GM12878 (cell line): ENCODE data around the gene CDCA7. TPM values are rescaled to one million over a fixed set of nuclear protein-coding genes. Genes with fewer than 3 reads are reported as not detected.

Experiments
- CHD1 ChIP-seq: IDR thresholded peaks from 2 replicates; pipeline ENCODE4 v1.6.1; 2012; ENCODE audit warnings: low read depth, low read length, improper control_type of control experiment
- EP300 ChIP-seq, 2 experiments: fragments of 150-350 bp in 1 of 2; IDR thresholded peaks; 2 replicates each; pipeline ENCODE4 v1.6.1; 2011 to 2012; ENCODE audit warnings: low read depth in 2 of 2, low read length in 2 of 2, borderline replicate concordance in 1 of 2, improper control_type of control experiment in 1 of 2, inconsistent platforms in 1 of 2; ENCODE audit not compliant: control insufficient read depth in 1 of 2
- ETV6 ChIP-seq, 2 experiments: fragments of 450-650 bp in 1 of 2; IDR thresholded peaks in 1 of 2; conservative IDR thresholded peaks in 1 of 2; 2 replicates each; pipeline ENCODE4 v1.6.1; 2014; ENCODE audit warnings: antibody characterized with exemption in 1 of 2, borderline replicate concordance in 1 of 2, low read depth in 1 of 2, mild to moderate bottlenecking in 1 of 2, moderate library complexity in 1 of 2
- KAT2A ChIP-seq: conservative IDR thresholded peaks from 2 replicates; pipeline ENCODE4 v1.6.1; 2011; ENCODE audit warnings: low read depth, low read length; ENCODE audit not compliant: control insufficient read depth
- KLF5 ChIP-seq: fragments of 450-650 bp; IDR thresholded peaks from 2 replicates; pipeline ENCODE4 v1.6.1; 2014; ENCODE audit warnings: mild to moderate bottlenecking; ENCODE audit not compliant: partially characterized antibody
- MEF2B ChIP-seq: fragments of 450-650 bp; IDR thresholded peaks from 2 replicates; pipeline ENCODE4 v1.6.1; 2018; ENCODE audit warnings: mild to moderate bottlenecking, moderate library complexity; ENCODE audit not compliant: partially characterized antibody, poor library complexity, severe bottlenecking
- MTA2 ChIP-seq: fragments of 450-650 bp; IDR thresholded peaks from 2 replicates; pipeline ENCODE4 v1.6.1; 2016; ENCODE audit warnings: low read depth, mild to moderate bottlenecking, moderate library complexity
- MXI1 ChIP-seq: fragments of 150-350 bp; IDR thresholded peaks from 2 replicates; pipeline ENCODE4 v1.6.1; 2011; ENCODE audit warnings: low read depth, mild to moderate bottlenecking, inconsistent platforms, low read length, improper control_type of control experiment
- NFIC ChIP-seq: IDR thresholded peaks from 2 replicates; pipeline ENCODE4 v1.6.1; 2012; ENCODE audit warnings: low read depth, mild to moderate bottlenecking, inconsistent platforms, low read length, moderate library complexity
- RBBP5 ChIP-seq: fragments of 200-600 bp; sonication (generic); conservative IDR thresholded peaks from 2 replicates; pipeline ENCODE4 v1.6.1; 2016
- RUNX3 ChIP-seq: IDR thresholded peaks from 2 replicates; pipeline ENCODE4 v1.6.1; 2012; ENCODE audit warnings: low read length, inconsistent platforms
- SIX5 ChIP-seq: IDR thresholded peaks from 2 replicates; pipeline ENCODE4 v1.6.1; 2011; ENCODE audit warnings: mild to moderate bottlenecking, low read depth, low read length, moderate library complexity; ENCODE audit not compliant: severe bottlenecking
- SRF ChIP-seq, 2 experiments: IDR thresholded peaks; 2 replicates each; pipeline ENCODE4 v1.6.1; 2011; ENCODE audit warnings: low read depth in 2 of 2, low read length in 2 of 2, mild to moderate bottlenecking in 1 of 2, moderate library complexity in 1 of 2
- TCF12 ChIP-seq: IDR thresholded peaks from 2 replicates; pipeline ENCODE4 v1.6.1; 2011; ENCODE audit warnings: low read depth, mild to moderate bottlenecking, low read length
- YBX1 ChIP-seq: fragments of 450-650 bp; IDR thresholded peaks from 2 replicates; pipeline ENCODE4 v1.6.1; 2016; ENCODE audit warnings: antibody characterized with exemption
- polyA plus RNA-seq, 11 experiments: library from polyadenylated mRNA; depleted of rRNA in 4 of 11; unstranded in 6 of 11; stranded (reverse) in 5 of 11; fragments of >200 nt; fragmentation: Nextera tagmentation in 4 of 11; fragmentation: Illumina TruSeq in 1 of 11; extraction: Ambion mirVana in 4 of 11; extraction: Trizol in 1 of 11; gene quantifications; 1 replicate in 1 of 11; 2 replicates in 10 of 11; pipeline versions ENCODE4 v1.2.1 to v1.2.3, GENCODE V29; 2011 to 2016; ENCODE audit warnings: inconsistent platforms in 2 of 11, missing spikeins in 2 of 11, low read depth in 1 of 11
- total RNA-seq, 4 experiments: library from RNA; depleted of rRNA in 3 of 4; stranded (reverse); fragments of >200 nt in 3 of 4; fragmentation: Illumina TruSeq in 1 of 4; extraction: Trizol in 1 of 4; gene quantifications; 2 replicates each; pipeline versions ENCODE4 v1.2.1 to v1.2.3, GENCODE V29; 2013 to 2021
- TF ChIP-seq, protein P1 (sequence below): fragments of 450-650 bp; IDR thresholded peaks from 2 replicates; pipeline ENCODE4 v1.6.1; 2017; ENCODE audit warnings: mild to moderate bottlenecking
- TF ChIP-seq, protein P2 (sequence below): fragments of 450-650 bp; IDR thresholded peaks from 2 replicates; pipeline ENCODE4 v1.6.1; 2017; ENCODE audit warnings: antibody characterized with exemption, mild to moderate bottlenecking, moderate library complexity
- TF ChIP-seq, protein P3 (sequence below): fragments of 450-650 bp; IDR thresholded peaks from 2 replicates; pipeline ENCODE4 v1.6.1; 2017; ENCODE audit warnings: low read depth, mild to moderate bottlenecking, moderate library complexity
- TF ChIP-seq, protein P4 (sequence below): fragments of 450-650 bp; IDR thresholded peaks from 2 replicates; pipeline ENCODE4 v1.6.1; 2018; ENCODE audit warnings: borderline replicate concordance, mild to moderate bottlenecking; ENCODE audit not compliant: partially characterized antibody

The CDCA7 gene
- total and polyA plus RNA-seq, 10 of the 15 experiments (the other 5 are each of a cell fraction or from before 2014, with no cell fraction given), result 23.5 to 71.3 (median 40.8) TPM

DNA sequence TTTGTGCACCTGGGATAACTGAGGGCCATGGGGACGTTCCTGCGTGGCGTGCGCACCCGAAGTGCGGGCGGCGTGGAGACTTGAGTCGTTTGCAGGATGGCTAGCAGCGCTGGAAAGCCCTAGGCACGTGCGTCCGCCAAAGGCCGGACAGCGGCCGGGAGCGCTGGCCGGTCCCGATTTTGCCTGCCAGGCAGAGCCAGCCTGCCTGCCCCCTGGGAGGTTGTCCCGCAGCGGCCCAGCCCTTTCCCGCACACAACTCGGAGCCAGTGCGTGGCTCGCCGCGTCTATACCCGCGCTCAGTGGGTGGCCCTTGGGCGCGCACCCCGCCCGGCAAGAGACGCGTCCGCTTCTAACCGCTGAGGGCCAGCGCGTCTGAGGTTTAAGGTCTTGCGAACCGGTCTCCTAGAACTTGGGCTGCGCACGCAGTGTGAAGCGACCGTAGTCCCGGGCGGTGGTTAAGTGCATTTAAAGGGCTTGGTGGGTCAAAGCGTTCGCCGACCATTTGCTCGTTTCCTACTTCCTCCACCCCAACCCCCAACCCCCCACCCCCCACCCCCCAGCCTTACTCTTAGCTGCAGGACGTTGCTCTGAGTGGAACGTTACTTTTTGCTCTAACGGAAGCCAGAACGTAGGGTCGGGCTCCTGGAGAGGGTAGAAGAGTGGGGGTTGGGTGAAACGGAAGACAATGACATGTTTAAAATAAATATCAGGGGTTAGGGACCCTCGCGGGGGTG, 627 bp downstream of the CDCA7 start (continued):
- TF ChIP-seq MXI1 (no peak), SIX5 (no peak), KAT2A (no peak), SRF (IDR thresholded peaks at IDR 0.05; ENCODE audit: low read depth in 2 of 2, low read length in 2 of 2) (no peak), TCF12 (no peak), NFIC (no peak), RBBP5 (no peak), RUNX3 (peak; percentile 30), MEF2B (no peak), CHD1 (no peak), EP300 (IDR thresholded peaks at IDR 0.05; ENCODE audit: borderline replicate concordance in 1 of 2, control insufficient read depth in 1 of 2, low read depth in 2 of 2, low read length in 2 of 2) (no peak), YBX1 (no peak), KLF5 (no peak), ETV6 (conservative IDR thresholded peaks at IDR 0.05 in 1 of 2, IDR thresholded peaks at IDR 0.05 in 1 of 2; ENCODE audit: borderline replicate concordance in 1 of 2, low read depth in 1 of 2) (no peak), MTA2 (no peak)
- TF ChIP-seq, protein P1, sequence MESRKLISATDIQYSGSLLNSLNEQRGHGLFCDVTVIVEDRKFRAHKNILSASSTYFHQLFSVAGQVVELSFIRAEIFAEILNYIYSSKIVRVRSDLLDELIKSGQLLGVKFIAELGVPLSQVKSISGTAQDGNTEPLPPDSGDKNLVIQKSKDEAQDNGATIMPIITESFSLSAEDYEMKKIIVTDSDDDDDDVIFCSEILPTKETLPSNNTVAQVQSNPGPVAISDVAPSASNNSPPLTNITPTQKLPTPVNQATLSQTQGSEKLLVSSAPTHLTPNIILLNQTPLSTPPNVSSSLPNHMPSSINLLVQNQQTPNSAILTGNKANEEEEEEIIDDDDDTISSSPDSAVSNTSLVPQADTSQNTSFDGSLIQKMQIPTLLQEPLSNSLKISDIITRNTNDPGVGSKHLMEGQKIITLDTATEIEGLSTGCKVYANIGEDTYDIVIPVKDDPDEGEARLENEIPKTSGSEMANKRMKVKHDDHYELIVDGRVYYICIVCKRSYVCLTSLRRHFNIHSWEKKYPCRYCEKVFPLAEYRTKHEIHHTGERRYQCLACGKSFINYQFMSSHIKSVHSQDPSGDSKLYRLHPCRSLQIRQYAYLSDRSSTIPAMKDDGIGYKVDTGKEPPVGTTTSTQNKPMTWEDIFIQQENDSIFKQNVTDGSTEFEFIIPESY, result no peak
- TF ChIP-seq, protein P2, sequence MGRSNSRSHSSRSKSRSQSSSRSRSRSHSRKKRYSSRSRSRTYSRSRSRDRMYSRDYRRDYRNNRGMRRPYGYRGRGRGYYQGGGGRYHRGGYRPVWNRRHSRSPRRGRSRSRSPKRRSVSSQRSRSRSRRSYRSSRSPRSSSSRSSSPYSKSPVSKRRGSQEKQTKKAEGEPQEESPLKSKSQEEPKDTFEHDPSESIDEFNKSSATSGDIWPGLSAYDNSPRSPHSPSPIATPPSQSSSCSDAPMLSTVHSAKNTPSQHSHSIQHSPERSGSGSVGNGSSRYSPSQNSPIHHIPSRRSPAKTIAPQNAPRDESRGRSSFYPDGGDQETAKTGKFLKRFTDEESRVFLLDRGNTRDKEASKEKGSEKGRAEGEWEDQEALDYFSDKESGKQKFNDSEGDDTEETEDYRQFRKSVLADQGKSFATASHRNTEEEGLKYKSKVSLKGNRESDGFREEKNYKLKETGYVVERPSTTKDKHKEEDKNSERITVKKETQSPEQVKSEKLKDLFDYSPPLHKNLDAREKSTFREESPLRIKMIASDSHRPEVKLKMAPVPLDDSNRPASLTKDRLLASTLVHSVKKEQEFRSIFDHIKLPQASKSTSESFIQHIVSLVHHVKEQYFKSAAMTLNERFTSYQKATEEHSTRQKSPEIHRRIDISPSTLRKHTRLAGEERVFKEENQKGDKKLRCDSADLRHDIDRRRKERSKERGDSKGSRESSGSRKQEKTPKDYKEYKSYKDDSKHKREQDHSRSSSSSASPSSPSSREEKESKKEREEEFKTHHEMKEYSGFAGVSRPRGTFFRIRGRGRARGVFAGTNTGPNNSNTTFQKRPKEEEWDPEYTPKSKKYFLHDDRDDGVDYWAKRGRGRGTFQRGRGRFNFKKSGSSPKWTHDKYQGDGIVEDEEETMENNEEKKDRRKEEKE, result no peak
- TF ChIP-seq, protein P3, sequence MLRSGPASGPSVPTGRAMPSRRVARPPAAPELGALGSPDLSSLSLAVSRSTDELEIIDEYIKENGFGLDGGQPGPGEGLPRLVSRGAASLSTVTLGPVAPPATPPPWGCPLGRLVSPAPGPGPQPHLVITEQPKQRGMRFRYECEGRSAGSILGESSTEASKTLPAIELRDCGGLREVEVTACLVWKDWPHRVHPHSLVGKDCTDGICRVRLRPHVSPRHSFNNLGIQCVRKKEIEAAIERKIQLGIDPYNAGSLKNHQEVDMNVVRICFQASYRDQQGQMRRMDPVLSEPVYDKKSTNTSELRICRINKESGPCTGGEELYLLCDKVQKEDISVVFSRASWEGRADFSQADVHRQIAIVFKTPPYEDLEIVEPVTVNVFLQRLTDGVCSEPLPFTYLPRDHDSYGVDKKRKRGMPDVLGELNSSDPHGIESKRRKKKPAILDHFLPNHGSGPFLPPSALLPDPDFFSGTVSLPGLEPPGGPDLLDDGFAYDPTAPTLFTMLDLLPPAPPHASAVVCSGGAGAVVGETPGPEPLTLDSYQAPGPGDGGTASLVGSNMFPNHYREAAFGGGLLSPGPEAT, result no peak
- TF ChIP-seq, protein P4, sequence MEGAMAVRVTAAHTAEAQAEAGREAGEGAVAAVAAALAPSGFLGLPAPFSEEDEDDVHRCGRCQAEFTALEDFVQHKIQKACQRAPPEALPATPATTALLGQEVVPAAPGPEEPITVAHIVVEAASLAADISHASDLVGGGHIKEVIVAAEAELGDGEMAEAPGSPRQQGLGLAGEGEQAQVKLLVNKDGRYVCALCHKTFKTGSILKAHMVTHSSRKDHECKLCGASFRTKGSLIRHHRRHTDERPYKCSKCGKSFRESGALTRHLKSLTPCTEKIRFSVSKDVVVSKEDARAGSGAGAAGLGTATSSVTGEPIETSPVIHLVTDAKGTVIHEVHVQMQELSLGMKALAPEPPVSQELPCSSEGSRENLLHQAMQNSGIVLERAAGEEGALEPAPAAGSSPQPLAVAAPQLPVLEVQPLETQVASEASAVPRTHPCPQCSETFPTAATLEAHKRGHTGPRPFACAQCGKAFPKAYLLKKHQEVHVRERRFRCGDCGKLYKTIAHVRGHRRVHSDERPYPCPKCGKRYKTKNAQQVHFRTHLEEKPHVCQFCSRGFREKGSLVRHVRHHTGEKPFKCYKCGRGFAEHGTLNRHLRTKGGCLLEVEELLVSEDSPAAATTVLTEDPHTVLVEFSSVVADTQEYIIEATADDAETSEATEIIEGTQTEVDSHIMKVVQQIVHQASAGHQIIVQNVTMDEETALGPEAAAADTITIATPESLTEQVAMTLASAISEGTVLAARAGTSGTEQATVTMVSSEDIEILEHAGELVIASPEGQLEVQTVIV, result no peak
